ENCODE data around the gene CRTAC1.

DNA sequence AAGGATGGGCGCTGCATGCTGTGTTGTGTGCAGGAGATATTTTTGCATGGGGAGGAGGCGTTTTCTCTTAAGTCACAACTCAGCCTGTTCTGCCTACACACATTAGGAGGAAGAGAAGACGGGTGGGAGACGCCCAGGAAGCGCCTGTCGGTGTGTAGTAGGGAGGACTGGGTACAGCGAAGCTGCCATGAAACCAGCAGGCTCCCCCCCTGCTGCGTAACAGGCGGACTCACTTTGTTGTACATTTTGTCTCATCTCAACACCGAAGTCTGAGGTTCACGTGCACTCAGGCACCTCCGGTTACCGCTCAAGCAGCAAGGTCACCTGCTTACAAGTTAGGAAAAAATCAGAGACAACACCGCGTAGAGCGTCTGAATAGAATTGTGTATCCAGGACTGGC is 56.3 kb downstream of the CRTAC1 start:
- TF ChIP-seq FOXP2 (optimal IDR thresholded peaks at IDR 0.05; ENCODE audit: control extremely low read depth, extremely low read length, insufficient read depth) (no peak), POLR2AphosphoS5 (IDR thresholded peaks at IDR 0.05; ENCODE audit: borderline replicate concordance, low read depth, low read length) (no peak)

Data from SK-N-MC (cell line).